Neuronal stem cell (in vitro differentiated cells): ENCODE measurements around the gene EPHA5.
A peak's percentile ranks its signal among the peaks of the same experiment; 100 is the strongest.

Experiments
- DNase-seq: peaks from one replicate; pipeline ENCODE4 v3.0.0-alpha.2; 2013; ENCODE audit warnings: low spot score
- H2AFZ ChIP-seq: one replicate; pipeline ENCODE4 v1.6.1; 2013; ENCODE audit warnings: mild to moderate bottlenecking, low read length, inconsistent platforms
- H2AK5ac ChIP-seq: 2 replicates; pipeline ENCODE4 v1.6.1; 2013; ENCODE audit warnings: low read depth, mild to moderate bottlenecking, inconsistent platforms, low read length, moderate library complexity, mixed read lengths
- H2BK120ac ChIP-seq: 2 replicates; pipeline ENCODE4 v1.6.1; 2013; ENCODE audit warnings: low read depth, mild to moderate bottlenecking, inconsistent platforms, low read length, moderate library complexity, mixed read lengths
- H2BK12ac ChIP-seq: one replicate; pipeline ENCODE4 v1.6.1; 2013; ENCODE audit warnings: low read length, inconsistent platforms
- H2BK15ac ChIP-seq: 2 replicates; pipeline ENCODE4 v1.6.1; 2013; ENCODE audit warnings: mild to moderate bottlenecking, low read length, inconsistent platforms, mixed read lengths
- H2BK5ac ChIP-seq: one replicate; pipeline ENCODE4 v1.6.1; 2013; ENCODE audit warnings: inconsistent platforms, mild to moderate bottlenecking, low read length, moderate library complexity
- H3K14ac ChIP-seq: one replicate; pipeline ENCODE4 v1.6.1; 2013; ENCODE audit warnings: low read length, inconsistent platforms
- H3K18ac ChIP-seq: 2 replicates; pipeline ENCODE4 v1.6.1; 2013; ENCODE audit warnings: low read length, inconsistent platforms
- H3K23ac ChIP-seq: 2 replicates; pipeline ENCODE4 v1.6.1; 2013; ENCODE audit warnings: low read depth, mild to moderate bottlenecking, mixed read lengths, low read length, inconsistent platforms; ENCODE audit not compliant: poor library complexity
- H3K27ac ChIP-seq: replicated peaks from 3 replicates; pipeline ENCODE4 v1.5.1; 2013; ENCODE audit warnings: low read length, inconsistent platforms
- H3K27me3 ChIP-seq, 3 experiments: 2 replicates each; pipeline ENCODE4 v1.6.1; 2013; ENCODE audit warnings: low read length in 3 of 3, mild to moderate bottlenecking in 2 of 3, inconsistent platforms in 1 of 3, low read depth in 1 of 3, mixed read lengths in 1 of 3, moderate library complexity in 1 of 3; ENCODE audit not compliant: control insufficient read depth in 3 of 3, insufficient read depth in 3 of 3
- H3K36me3 ChIP-seq, 2 donors: replicated peaks in 1 of 2; 2 replicates each; pipeline ENCODE4 v1.6.1; 2013; ENCODE audit warnings: low read length in 2 of 2; ENCODE audit not compliant: control insufficient read depth in 2 of 2, insufficient read depth in 2 of 2
- H3K4ac ChIP-seq: 2 replicates; pipeline ENCODE4 v1.6.1; 2013; ENCODE audit warnings: inconsistent platforms, mild to moderate bottlenecking, low read length, moderate library complexity
- H3K4me1 ChIP-seq, 2 donors: 1 replicate in 1 of 2; 2 replicates in 1 of 2; pipeline ENCODE4 v1.6.1; 2013; ENCODE audit warnings: low read length in 2 of 2, low read depth in 1 of 2; ENCODE audit not compliant: control insufficient read depth in 2 of 2, insufficient read depth in 1 of 2
- H3K4me2 ChIP-seq: one replicate; pipeline ENCODE4 v1.6.1; 2013; ENCODE audit warnings: mild to moderate bottlenecking, low read length, inconsistent platforms; ENCODE audit not compliant: insufficient read depth, poor library complexity, severe bottlenecking
- H3K4me3 ChIP-seq, 2 donors: 2 replicates each; pipeline ENCODE4 v1.5.1; 2013; ENCODE audit warnings: low read length in 2 of 2, mild to moderate bottlenecking in 2 of 2, inconsistent platforms in 1 of 2, moderate library complexity in 1 of 2
- H3K79me1 ChIP-seq: one replicate; pipeline ENCODE4 v1.6.1; 2013; ENCODE audit warnings: low read depth, mild to moderate bottlenecking, inconsistent platforms, low read length, moderate library complexity
- H3K9ac ChIP-seq: one replicate; pipeline ENCODE4 v1.6.1; 2013; ENCODE audit warnings: mild to moderate bottlenecking, low read depth, low read length, inconsistent platforms; ENCODE audit not compliant: poor library complexity
- H3K9me3 ChIP-seq, 2 donors: replicated peaks in 1 of 2; 2 replicates each; pipeline versions ENCODE3 to v1.6.1; 2013; ENCODE audit warnings: low read length in 2 of 2, mild to moderate bottlenecking in 2 of 2, inconsistent platforms in 1 of 2, low read depth in 1 of 2, mixed read lengths in 1 of 2, moderate library complexity in 1 of 2; ENCODE audit not compliant: control insufficient read depth in 2 of 2, insufficient read depth in 1 of 2
- H4K8ac ChIP-seq: one replicate; pipeline ENCODE4 v1.6.1; 2013; ENCODE audit warnings: low read depth, mild to moderate bottlenecking, inconsistent platforms, low read length, moderate library complexity
- H4K91ac ChIP-seq: one replicate; pipeline ENCODE4 v1.6.1; 2013; ENCODE audit warnings: low read length, low read depth, mild to moderate bottlenecking, inconsistent platforms; ENCODE audit not compliant: poor library complexity
- WGBS, 2 donors: extraction: QIAGEN DNeasy Blood & Tissue Kit; methylation state at CpG; one replicate each; pipeline ENCODE4 v1.1.7; 2013; ENCODE audit warnings: missing lambda C conversion rate in 2 of 2, mixed read lengths in 1 of 2; ENCODE audit not compliant: insufficient read length in 2 of 2, insufficient replicate concordance in 1 of 2; ENCODE audit errors: extremely low coverage in 2 of 2; 5-methylcytosine and 5-hydroxymethylcytosine counted together

EPHA5 gene

GRCh38 chr4:65566473-65566872 lies 103.8 kb downstream of the EPHA5 start:
- Histone ChIP-seq H2AK5ac (no peak overlapping the region), H3K9ac (no peak overlapping the region), H3K4me3 (no peak overlapping the region), H3K18ac (no peak overlapping the region), H2BK12ac (no peak overlapping the region), H2BK15ac (no peak overlapping the region), H3K4ac (no peak overlapping the region), H3K36me3 (no peaks in the 10 kb centered on the region), H2BK120ac (no peak overlapping the region), H3K14ac (no peak overlapping the region), H4K8ac (no peak overlapping the region), H3K9me3 (no peaks in the 10 kb centered on the region), H3K79me1 (no peaks in the 10 kb centered on the region), H3K23ac (no peak overlapping the region), H3K27ac (no peak overlapping the region), H2AFZ (no peak overlapping the region), H3K4me2 (no peak overlapping the region), H3K27me3 (no peaks in the 10 kb centered on the region), H2BK5ac (no peak overlapping the region), H4K91ac (no peak overlapping the region), H3K4me1 (peaks cover 0 to 6% of the 10 kb centered on the region in 2 donors)
- WGBS, 2 donors = 100% methylated on average over 1 of the region's 2 CpGs
- no peak for DNase-seq

DNA sequence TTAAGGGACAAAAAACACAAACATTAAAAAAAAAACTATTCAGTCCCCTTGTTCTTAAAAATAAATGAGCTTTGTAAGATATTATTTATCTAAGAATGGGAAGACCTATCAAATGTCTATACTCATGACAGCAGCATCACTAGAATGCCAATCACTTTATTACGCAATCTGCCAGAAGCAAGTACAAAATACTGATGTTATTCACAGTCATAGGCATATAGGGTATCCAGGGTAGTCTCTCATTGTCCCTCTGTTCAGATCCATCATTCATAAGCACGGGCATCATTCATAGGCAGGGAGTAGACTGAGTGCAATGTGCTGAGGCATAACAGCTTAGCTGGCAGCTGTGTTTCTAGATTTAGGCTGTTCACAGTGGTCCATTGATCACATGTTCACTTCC lies 109.1 kb downstream of the EPHA5 start:
- Histone ChIP-seq H2AK5ac (no peak overlapping the region), H3K23ac (no peak overlapping the region), H3K4me3 (no peak overlapping the region), H2AFZ (no peak overlapping the region), H3K36me3 (no peaks in the 10 kb centered on the region), H3K4ac (no peak overlapping the region), H4K8ac (no peak overlapping the region), H4K91ac (no peak overlapping the region), H3K14ac (no peak overlapping the region), H3K79me1 (no peaks in the 10 kb centered on the region), H3K18ac (no peak overlapping the region), H2BK12ac (no peak overlapping the region), H3K9me3 (no peaks in the 10 kb centered on the region), H3K9ac (no peak overlapping the region), H2BK5ac (no peak overlapping the region), H2BK15ac (no peak overlapping the region), H3K27me3 (no peaks in the 10 kb centered on the region), H3K4me2 (no peak overlapping the region), H3K4me1 (peaks cover 0 to 8% of the 10 kb centered on the region in 2 donors), H2BK120ac (no peak overlapping the region), H3K27ac (no peak overlapping the region)
- WGBS, 2 donors = no CpG with 5 or more reads among the region's 2 CpGs
- no peak for DNase-seq

- Histone ChIP-seq H4K91ac (no peak overlapping the region), H3K79me1 (no peaks in the 10 kb centered on the region), H3K4me1 (peaks cover 0 to 3% of the 10 kb centered on the region in 2 donors), H3K27me3 (no peaks in the 10 kb centered on the region), H3K14ac (no peak overlapping the region), H3K9ac (no peak overlapping the region), H3K27ac (no peak overlapping the region), H2AFZ (peak overlapping the region; percentile 73), H2BK12ac (no peak overlapping the region), H3K4ac (no peak overlapping the region), H2BK15ac (no peak overlapping the region), H3K36me3 (no peaks in the 10 kb centered on the region), H3K23ac (no peak overlapping the region), H3K4me3 (no peak overlapping the region), H3K4me2 (no peak overlapping the region), H4K8ac (no peak overlapping the region), H2BK5ac (no peak overlapping the region), H2BK120ac (no peak overlapping the region), H3K9me3 (no peaks in the 10 kb centered on the region), H2AK5ac (no peak overlapping the region), H3K18ac (no peak overlapping the region)
- DNase-seq = no peak
- no CpG with 5 or more reads among the region's 4 CpGs for WGBS, 2 donors
Measured at GRCh38 chr4:65559270-65559669, 111.0 kb downstream of the EPHA5 start.

GRCh38 chr4:65552057-65552456 lies 118.2 kb downstream of the EPHA5 start:
- H3K14ac ChIP-seq = no peak overlapping the region
- H3K36me3 ChIP-seq = no peaks in the 10 kb centered on the region
- no peaks in the 10 kb centered on the region for H3K79me1 ChIP-seq
- H2BK5ac ChIP-seq = no peak overlapping the region
- no peaks in the 10 kb centered on the region for H3K9me3 ChIP-seq
- H3K27me3 ChIP-seq = no peaks in the 10 kb centered on the region
- H3K9ac ChIP-seq = no peak overlapping the region
- peaks cover 4 to 9% of the 10 kb centered on the region in 2 donors for H3K4me1 ChIP-seq
- no peak overlapping the region for H2AK5ac ChIP-seq
- H4K91ac ChIP-seq = no peak overlapping the region
- no peak overlapping the region for H3K4me3 ChIP-seq
- no peak overlapping the region for H3K4ac ChIP-seq
- no peak overlapping the region for H3K23ac ChIP-seq
- H2AFZ ChIP-seq = peak overlapping the region; percentile 70
- DNase-seq = no peak
- no peak overlapping the region for H3K18ac ChIP-seq
- peak overlapping the region; percentile 35 for H3K27ac ChIP-seq
- WGBS, 2 donors = no CpG with 5 or more reads among the region's 8 CpGs
- no peak overlapping the region for H3K4me2 ChIP-seq
- no peak overlapping the region for H4K8ac ChIP-seq
- no peak overlapping the region for H2BK12ac ChIP-seq
- H2BK120ac ChIP-seq = no peak overlapping the region
- H2BK15ac ChIP-seq = no peak overlapping the region
